Esophagus squamous epithelium (tissue), 5 donors: ENCODE measurements around the gene SOCS1. TPM values are rescaled to one million over a fixed set of nuclear protein-coding genes. Genes with fewer than 3 reads are reported as not detected.

Source experiments
- DNase-seq: peaks from one replicate; lab custom pipeline; 2025; lab: John Stamatoyannopoulos, UW
- H3K27ac ChIP-seq, 4 donors: fragments of 200-600 bp; sonication (generic); one replicate each; pipeline ENCODE4 v1.5.1; 2016 to 2019; ENCODE audit warnings: mild to moderate bottlenecking in 1 of 4
- H3K27me3 ChIP-seq, 4 donors: fragments of 200-600 bp; sonication (generic); 1 replicate in 3 of 4; 2 replicates in 1 of 4; pipeline versions ENCODE4 v1.5.1 to v1.6.0; 2017 to 2021; ENCODE audit warnings: antibody characterized with exemption in 1 of 4
- H3K36me3 ChIP-seq, 3 donors: fragments of 200-600 bp; sonication (generic); one replicate each; pipeline ENCODE4 v1.5.1; 2016 to 2019
- H3K4me1 ChIP-seq, 3 donors: fragments of 200-600 bp; sonication (generic); one replicate each; pipeline ENCODE4 v1.5.1; 2017 to 2019
- H3K4me3 ChIP-seq, 4 donors: fragments of 200-600 bp; sonication (generic); 1 replicate in 3 of 4; 2 replicates in 1 of 4; pipeline ENCODE4 v1.5.1; 2016 to 2019; ENCODE audit warnings: mild to moderate bottlenecking in 2 of 4, moderate library complexity in 1 of 4
- H3K9me3 ChIP-seq, 3 donors: fragments of 200-600 bp; sonication (generic); one replicate each; pipeline ENCODE4 v1.5.1; 2016 to 2019
- CTCF ChIP-seq, 6 experiments: fragments of 450-650 bp in 4 of 6; fragments of 200-600 bp in 2 of 6; sonication (generic) in 2 of 6; IDR thresholded peaks; one replicate each; pipeline ENCODE4 v1.5.1; 2016 to 2019; ENCODE audit warnings: antibody characterized with exemption in 6 of 6, mild to moderate bottlenecking in 4 of 6, moderate library complexity in 4 of 6
- POLR2A ChIP-seq, 4 donors: fragments of 450-650 bp; IDR thresholded peaks; one replicate each; pipeline ENCODE4 v1.6.1; 2017; ENCODE audit warnings: antibody characterized with exemption in 4 of 4, mild to moderate bottlenecking in 4 of 4, moderate library complexity in 3 of 4
- WGBS, 2 donors: methylation state at CpG; one replicate each; pipeline ENCODE4 v1.1.5; 2018; 5-methylcytosine and 5-hydroxymethylcytosine counted together
- intact Hi-C: fragments of 100-400 bp; cut with DNase I; formaldehyde crosslinking; loops from one replicate; pipeline ENCODE4 v1.15.0; 2022
- total RNA-seq, 4 donors: library from RNA; depleted of rRNA; stranded (reverse); fragments of >200 nt; gene quantifications; one replicate each; pipeline ENCODE4 v1.1.0, GENCODE V29; 2016
- donor health status: DM: yes; HTN: yes; CAD: no.

Gene SOCS1
- total RNA-seq, 4 donors from 2014 or later, result 0.42 to 9.3 (median 3.7) TPM

DNA sequence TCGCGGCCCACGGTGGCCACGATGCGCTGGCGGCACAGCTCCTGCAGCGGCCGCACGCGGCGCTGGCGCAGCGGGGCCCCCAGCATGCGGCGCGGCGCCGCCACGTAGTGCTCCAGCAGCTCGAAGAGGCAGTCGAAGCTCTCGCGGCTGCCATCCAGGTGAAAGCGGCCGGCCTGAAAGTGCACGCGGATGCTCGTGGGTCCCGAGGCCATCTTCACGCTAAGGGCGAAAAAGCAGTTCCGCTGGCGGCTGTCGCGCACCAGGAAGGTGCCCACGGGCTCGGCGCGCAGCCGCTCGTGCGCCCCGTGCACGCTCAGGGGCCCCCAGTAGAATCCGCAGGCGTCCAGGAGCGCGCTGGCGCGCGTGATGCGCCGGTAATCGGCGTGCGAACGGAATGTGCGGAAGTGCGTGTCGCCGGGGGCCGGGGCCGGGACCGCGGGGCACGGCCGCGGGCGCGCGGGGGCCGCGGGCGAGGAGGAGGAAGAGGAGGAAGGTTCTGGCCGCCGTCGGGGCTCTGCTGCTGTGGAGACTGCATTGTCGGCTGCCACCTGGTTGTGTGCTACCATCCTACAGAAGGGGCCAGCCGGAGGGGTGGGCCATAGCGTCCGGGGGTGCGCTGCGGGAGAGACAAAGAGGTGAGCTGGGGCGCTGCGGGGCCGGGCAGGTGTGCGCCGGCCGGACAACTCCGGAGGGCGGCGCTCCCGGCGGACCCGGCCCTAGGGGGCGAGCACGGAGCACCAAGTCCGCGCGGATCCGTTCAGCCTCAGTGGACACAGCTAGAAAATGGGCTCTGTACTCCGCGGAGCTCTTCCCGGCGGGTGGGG is 879 bp downstream of the SOCS1 start:
- no peak for DNase-seq
- peak overlapping the region; percentile 97 to 98 (median 97) for H3K27ac ChIP-seq
- H3K36me3 ChIP-seq, result no peaks in the 10 kb centered on the region
- peaks cover 0 to 25% (median 0%) of the 10 kb centered on the region in 4 donors for H3K27me3 ChIP-seq
- intact Hi-C loops, result loop anchor here (5.0 to 10.0 kb wide), 2 partner anchors 100 to 283 kb away; no protein-coding TSS in a partner anchor
- no peaks in the 10 kb centered on the region for H3K9me3 ChIP-seq
- TF ChIP-seq POLR2A (IDR thresholded peaks at IDR 0.05) (peak in 1 of 4 donors; percentile 4), CTCF (IDR thresholded peaks at IDR 0.05) (peak in 1 of 6 experiments; percentile 27)
- H3K4me3 ChIP-seq, result peak overlapping the region; percentile 71 to 92 (median 80)
- H3K4me1 ChIP-seq, result peaks cover 29 to 70% (median 29%) of the 10 kb centered on the region in 3 donors
- WGBS, 2 donors, result 0 to 2% methylated on average over 3 to 31 of the region's 105 CpGs

GRCh38 chr16:11253995-11254912 is 1.8 kb downstream of the SOCS1 start:
- no peak for DNase-seq
- intact Hi-C loops, result loop anchor here (10.0 kb wide), 1 partner anchor 101 kb away; no protein-coding TSS in a partner anchor
- no peaks in the 10 kb centered on the region for H3K9me3 ChIP-seq
- 31 to 49% methylated on average over 16 to 23 of the region's 29 CpGs for WGBS, 2 donors
- H3K27me3 ChIP-seq, result peaks cover 0 to 25% (median 0%) of the 10 kb centered on the region in 4 donors
- H3K27ac ChIP-seq, result peak overlapping the region; percentile 97 to 98 (median 97)
- TF ChIP-seq CTCF (IDR thresholded peaks at IDR 0.05), result no peak
- no peak for TF ChIP-seq POLR2A (IDR thresholded peaks at IDR 0.05)
- peak overlapping the region; percentile 71 to 92 (median 80) for H3K4me3 ChIP-seq
- peaks cover 29 to 66% (median 29%) of the 10 kb centered on the region in 3 donors for H3K4me1 ChIP-seq
- no peaks in the 10 kb centered on the region for H3K36me3 ChIP-seq

- WGBS, 2 donors, result 68 to 85% methylated on average over 4 to 5 of the region's 5 CpGs
- no peaks in the 10 kb centered on the region for H3K36me3 ChIP-seq
- TF ChIP-seq POLR2A (IDR thresholded peaks at IDR 0.05), result no peak
- peak overlapping the region; percentile 35 to 98 (median 85) for H3K27ac ChIP-seq
- peaks cover 20 to 62% (median 23%) of the 10 kb centered on the region in 3 donors for H3K4me1 ChIP-seq
- intact Hi-C loops, result loop anchor here (10.0 kb wide), 1 partner anchor 101 kb away; no protein-coding TSS in a partner anchor
- H3K9me3 ChIP-seq, result no peaks in the 10 kb centered on the region
- H3K4me3 ChIP-seq, result peak overlapping the region; percentile 71 to 92 (median 80)
- no peak for DNase-seq
- H3K27me3 ChIP-seq, result peaks cover 0 to 25% (median 0%) of the 10 kb centered on the region in 4 donors
These were observed 2.7 kb downstream of the SOCS1 start for GRCh38 chr16:11253009-11253994.

DNA sequence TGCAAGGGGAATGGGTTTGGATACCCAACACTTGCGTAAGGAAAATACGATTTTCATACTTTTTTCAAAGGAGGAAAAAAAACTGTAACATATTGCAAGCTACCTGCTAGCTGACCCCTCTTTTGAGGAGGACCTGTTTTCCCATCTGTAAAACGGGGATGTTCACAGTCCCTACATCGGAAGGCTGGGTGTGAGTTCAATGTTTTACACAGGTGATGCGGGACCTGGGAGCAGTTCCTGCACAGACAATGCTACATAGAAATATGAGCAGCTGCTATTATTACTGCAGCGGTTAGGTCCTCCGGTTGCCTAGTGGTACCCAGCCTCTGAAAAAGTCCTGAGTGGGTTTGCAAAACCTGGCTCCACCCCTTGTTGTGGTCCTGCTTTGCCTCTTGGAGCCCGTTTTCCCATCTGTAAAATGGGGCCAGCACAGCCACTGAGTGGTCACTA is 3.5 kb downstream of the SOCS1 start:
- DNase-seq, result no peak
- 86 to 89% methylated on average over 5 to 8 of the region's 8 CpGs for WGBS, 2 donors
- Histone ChIP-seq H3K27ac (peak overlapping the region in 3 of 4 donors; percentile 32 to 97 (median 32)), H3K36me3 (no peaks in the 10 kb centered on the region), H3K4me1 (peaks cover 18 to 59% (median 21%) of the 10 kb centered on the region in 3 donors), H3K27me3 (peaks cover 0 to 25% (median 0%) of the 10 kb centered on the region in 4 donors), H3K4me3 (peak overlapping the region in 2 of 4 donors; percentile 71 to 92), H3K9me3 (no peaks in the 10 kb centered on the region)
- intact Hi-C loops, result loop anchor here (10.0 kb wide), 1 partner anchor 102 kb away; no protein-coding TSS in a partner anchor
- TF ChIP-seq POLR2A (IDR thresholded peaks at IDR 0.05), result no peak
- no peak for TF ChIP-seq CTCF (IDR thresholded peaks at IDR 0.05)
